ENCODE results near the gene RAB30. TPM values are rescaled to one million over a fixed set of nuclear protein-coding genes. Genes with fewer than 3 reads are reported as not detected.
"Not testable (repeated sequence)": the region's sequence is repeated elsewhere in the genome, so short reads cannot be mapped to it uniquely, and the experiment has no call there.

RAB30 gene
- total RNA-seq, 8 experiments from 2014 or later: 13.4 to 32.6 (median 19.7) TPM

- in situ Hi-C loops (cut with MboI; ENCODE audit: low pct_unique_long_range_greater_than_20kb in 2 of 9, low sequenced_read_pairs in 9 of 9, unreplicated experiment in 9 of 9): no loop called here
- no peak for ATAC-seq (replicated peaks in 6 of 8)
- WGBS, 10 experiments: 0 to 83% (median 56%) methylated on average over 1 to 2 of the region's 2 CpGs; no CpG with 5 or more reads in 1 of the 10 experiments
- Histone ChIP-seq H3K4me1 (replicated peaks in 1 of 2) (no peaks in the 10 kb centered on the region), H3K4me3 (no peak overlapping the region), H3K27ac (no peak overlapping the region)
Measured at GRCh38 chr11:82960779-82961143, 110.9 kb downstream of the RAB30 start.

GRCh38 chr11:82959987-82960778 is 111.5 kb downstream of the RAB30 start:
- 0 to 93% (median 75%) methylated on average over 1 to 4 of the region's 5 CpGs; no CpG with 5 or more reads in 1 of the 10 experiments for WGBS, 10 experiments
- H3K4me1 ChIP-seq (replicated peaks in 1 of 2): no peaks in the 10 kb centered on the region
- H3K27ac ChIP-seq: no peak overlapping the region
- in situ Hi-C loops (cut with MboI; ENCODE audit: low pct_unique_long_range_greater_than_20kb in 2 of 9, low sequenced_read_pairs in 9 of 9, unreplicated experiment in 9 of 9): no loop called here
- H3K4me3 ChIP-seq: no peak overlapping the region
- ATAC-seq (replicated peaks in 6 of 8): peak in 2 of 8 experiments; percentile 52 to 62

GRCh38 chr11:82955736-82956453 is 115.8 kb downstream of the RAB30 start:
- H3K4me1 ChIP-seq (replicated peaks in 1 of 2); in situ Hi-C loops (cut with MboI; ENCODE audit: low pct_unique_long_range_greater_than_20kb in 2 of 9, low sequenced_read_pairs in 9 of 9, unreplicated experiment in 9 of 9); H3K27ac ChIP-seq; ATAC-seq (replicated peaks in 6 of 8); H3K4me3 ChIP-seq: not testable (repeated sequence)
- 40 to 92% (median 54%) methylated on average over 2 to 5 of the region's 9 CpGs; no CpG with 5 or more reads in 3 of the 10 experiments for WGBS, 10 experiments

- ATAC-seq (replicated peaks in 6 of 8); H3K4me1 ChIP-seq (replicated peaks in 1 of 2); H3K4me3 ChIP-seq; H3K27ac ChIP-seq; in situ Hi-C loops (cut with MboI; ENCODE audit: low pct_unique_long_range_greater_than_20kb in 2 of 9, low sequenced_read_pairs in 9 of 9, unreplicated experiment in 9 of 9): not testable (repeated sequence)
- WGBS, 10 experiments: 83 to 100% (median 100%) methylated on average over 1 to 2 of the region's 2 CpGs; no CpG with 5 or more reads in 6 of the 10 experiments
Measured at GRCh38 chr11:82950502-82950901, 121.2 kb downstream of the RAB30 start.

GRCh38 chr11:82949352-82949751 is 122.3 kb downstream of the RAB30 start:
- no peak for ATAC-seq (replicated peaks in 6 of 8)
- in situ Hi-C loops (cut with MboI; ENCODE audit: low pct_unique_long_range_greater_than_20kb in 2 of 9, low sequenced_read_pairs in 9 of 9, unreplicated experiment in 9 of 9): no loop called here
- Histone ChIP-seq H3K27ac (no peak overlapping the region), H3K4me3 (no peak overlapping the region), H3K4me1 (replicated peaks in 1 of 2) (no peaks in the 10 kb centered on the region)

- in situ Hi-C loops (cut with MboI; ENCODE audit: low pct_unique_long_range_greater_than_20kb in 2 of 9, low sequenced_read_pairs in 9 of 9, unreplicated experiment in 9 of 9): no loop called here
- no peak for ATAC-seq (replicated peaks in 6 of 8)
- no peak overlapping the region for H3K27ac ChIP-seq
- H3K4me3 ChIP-seq: no peak overlapping the region
- H3K4me1 ChIP-seq (replicated peaks in 1 of 2): no peaks in the 10 kb centered on the region
Measured at GRCh38 chr11:82945682-82946081, 126.0 kb downstream of the RAB30 start.

- H3K4me3 ChIP-seq; H3K4me1 ChIP-seq (replicated peaks in 1 of 2); in situ Hi-C loops (cut with MboI; ENCODE audit: low pct_unique_long_range_greater_than_20kb in 2 of 9, low sequenced_read_pairs in 9 of 9, unreplicated experiment in 9 of 9); H3K27ac ChIP-seq; ATAC-seq (replicated peaks in 6 of 8): not testable (repeated sequence)
- WGBS, 10 experiments: 86 to 88% methylated on average over 1 of the region's 1 CpG; no CpG with 5 or more reads in 8 of the 10 experiments
Measured at GRCh38 chr11:82945041-82945440, 126.7 kb downstream of the RAB30 start.

- no peak overlapping the region for H3K4me3 ChIP-seq
- 7 to 100% (median 45%) methylated on average over 1 to 2 of the region's 2 CpGs; no CpG with 5 or more reads in 3 of the 10 experiments for WGBS, 10 experiments
- H3K4me1 ChIP-seq (replicated peaks in 1 of 2): no peaks in the 10 kb centered on the region
- in situ Hi-C loops (cut with MboI; ENCODE audit: low pct_unique_long_range_greater_than_20kb in 2 of 9, low sequenced_read_pairs in 9 of 9, unreplicated experiment in 9 of 9): no loop called here
- H3K27ac ChIP-seq: no peak overlapping the region
- ATAC-seq (replicated peaks in 6 of 8): no peak
Measured at GRCh38 chr11:82944198-82944597, 127.5 kb downstream of the RAB30 start.

GRCh38 chr11:82943430-82943829 is 128.3 kb downstream of the RAB30 start:
- in situ Hi-C loops (cut with MboI; ENCODE audit: low pct_unique_long_range_greater_than_20kb in 2 of 9, low sequenced_read_pairs in 9 of 9, unreplicated experiment in 9 of 9); H3K27ac ChIP-seq; ATAC-seq (replicated peaks in 6 of 8); H3K4me1 ChIP-seq (replicated peaks in 1 of 2); H3K4me3 ChIP-seq: not testable (repeated sequence)
- WGBS, 10 experiments: 100% methylated on average over 1 of the region's 1 CpG; no CpG with 5 or more reads in 6 of the 10 experiments

GRCh38 chr11:82942376-82942775 is 129.3 kb downstream of the RAB30 start:
- Histone ChIP-seq H3K4me3 (no peak overlapping the region), H3K4me1 (replicated peaks in 1 of 2) (no peaks in the 10 kb centered on the region), H3K27ac (no peak overlapping the region)
- ATAC-seq (replicated peaks in 6 of 8): no peak
- WGBS, 10 experiments: 92 to 100% (median 100%) methylated on average over 1 to 2 of the region's 2 CpGs; no CpG with 5 or more reads in 5 of the 10 experiments
- in situ Hi-C loops (cut with MboI; ENCODE audit: low pct_unique_long_range_greater_than_20kb in 2 of 9, low sequenced_read_pairs in 9 of 9, unreplicated experiment in 9 of 9): no loop called here

GRCh38 chr11:82939456-82939855 is 132.2 kb downstream of the RAB30 start:
- Histone ChIP-seq H3K4me1 (replicated peaks in 1 of 2) (no peaks in the 10 kb centered on the region), H3K4me3 (no peak overlapping the region), H3K27ac (no peak overlapping the region)
- no peak for ATAC-seq (replicated peaks in 6 of 8)
- in situ Hi-C loops (cut with MboI; ENCODE audit: low pct_unique_long_range_greater_than_20kb in 2 of 9, low sequenced_read_pairs in 9 of 9, unreplicated experiment in 9 of 9): no loop called here
- 90 to 100% (median 100%) methylated on average over 1 to 2 of the region's 2 CpGs; no CpG with 5 or more reads in 6 of the 10 experiments for WGBS, 10 experiments

- 80 to 100% (median 100%) methylated on average over 1 to 2 of the region's 2 CpGs; no CpG with 5 or more reads in 2 of the 10 experiments for WGBS, 10 experiments
- ATAC-seq (replicated peaks in 6 of 8): no peak
- no peaks in the 10 kb centered on the region for H3K4me1 ChIP-seq (replicated peaks in 1 of 2)
- no peak overlapping the region for H3K27ac ChIP-seq
- no peak overlapping the region for H3K4me3 ChIP-seq
- in situ Hi-C loops (cut with MboI; ENCODE audit: low pct_unique_long_range_greater_than_20kb in 2 of 9, low sequenced_read_pairs in 9 of 9, unreplicated experiment in 9 of 9): no loop called here
Measured at GRCh38 chr11:82937554-82937953, 134.1 kb downstream of the RAB30 start.

- Histone ChIP-seq H3K27ac (no peak overlapping the region), H3K4me3 (no peak overlapping the region), H3K4me1 (replicated peaks in 1 of 2) (no peaks in the 10 kb centered on the region)
- ATAC-seq (replicated peaks in 6 of 8): no peak
- in situ Hi-C loops (cut with MboI; ENCODE audit: low pct_unique_long_range_greater_than_20kb in 2 of 9, low sequenced_read_pairs in 9 of 9, unreplicated experiment in 9 of 9): no loop called here
- WGBS, 10 experiments: 40 to 100% (median 97%) methylated on average over 1 to 3 of the region's 3 CpGs; no CpG with 5 or more reads in 3 of the 10 experiments
Measured at GRCh38 chr11:82936261-82936660, 135.4 kb downstream of the RAB30 start.
